Inflammatory macrophage treated with lipopolysaccharide for 1 hour (primary cell): Measurements from ENCODE around the gene ADAMTS4.

Experiments used
- DNase-seq, 2 donors: peaks; one replicate each; pipeline ENCODE4 v3.0.0-alpha.2; 2020 to 2022

The ADAMTS4 gene

DNA sequence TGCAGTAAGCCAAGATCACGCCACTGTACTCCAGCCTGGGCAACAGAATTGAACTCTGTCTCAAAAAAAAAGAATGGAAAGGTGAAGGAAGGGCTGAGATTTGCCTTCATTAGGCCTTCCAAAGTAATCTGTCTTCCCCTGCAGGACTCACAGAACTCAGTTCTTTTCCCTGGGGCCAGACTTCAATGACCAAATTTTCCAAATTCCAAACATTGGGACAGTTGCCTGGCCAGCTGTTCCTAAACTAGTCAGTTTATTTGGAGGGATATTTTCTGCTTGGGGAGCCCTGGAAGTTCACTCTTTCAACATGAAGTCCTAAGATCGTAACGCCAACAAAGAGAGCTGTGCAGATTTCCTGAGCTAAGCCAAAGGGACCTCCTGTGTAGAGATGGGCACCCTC lies 61.0 kb downstream of the ADAMTS4 start:
- DNase-seq, result no peak
